ENCODE measurements around the gene COL23A1.

COL23A1 gene

DNA sequence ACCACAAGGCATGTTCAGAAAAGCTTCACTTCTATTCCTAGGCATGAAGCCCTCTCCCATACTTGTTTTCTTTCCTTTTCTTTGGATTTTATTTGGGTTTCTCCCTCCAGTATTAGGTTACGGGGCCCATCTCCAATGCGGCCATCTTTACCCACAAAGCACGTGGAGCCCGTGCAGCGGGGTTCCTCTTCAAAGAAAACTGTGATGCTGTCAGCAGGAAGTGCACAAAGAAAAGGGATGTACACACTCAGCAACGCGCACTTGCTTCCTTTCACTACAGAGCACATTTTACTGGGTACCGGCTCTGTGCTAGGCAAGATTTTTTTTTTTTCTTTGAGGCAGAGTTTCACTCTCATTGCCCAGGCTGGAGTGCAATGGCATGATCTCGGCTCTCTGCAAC is 106.6 kb downstream of the COL23A1 start:
- no peak for TF ChIP-seq EZH2phosphoT487 (IDR thresholded peaks at IDR 0.05; ENCODE audit: low read depth)
- TF ChIP-seq, protein P1, sequence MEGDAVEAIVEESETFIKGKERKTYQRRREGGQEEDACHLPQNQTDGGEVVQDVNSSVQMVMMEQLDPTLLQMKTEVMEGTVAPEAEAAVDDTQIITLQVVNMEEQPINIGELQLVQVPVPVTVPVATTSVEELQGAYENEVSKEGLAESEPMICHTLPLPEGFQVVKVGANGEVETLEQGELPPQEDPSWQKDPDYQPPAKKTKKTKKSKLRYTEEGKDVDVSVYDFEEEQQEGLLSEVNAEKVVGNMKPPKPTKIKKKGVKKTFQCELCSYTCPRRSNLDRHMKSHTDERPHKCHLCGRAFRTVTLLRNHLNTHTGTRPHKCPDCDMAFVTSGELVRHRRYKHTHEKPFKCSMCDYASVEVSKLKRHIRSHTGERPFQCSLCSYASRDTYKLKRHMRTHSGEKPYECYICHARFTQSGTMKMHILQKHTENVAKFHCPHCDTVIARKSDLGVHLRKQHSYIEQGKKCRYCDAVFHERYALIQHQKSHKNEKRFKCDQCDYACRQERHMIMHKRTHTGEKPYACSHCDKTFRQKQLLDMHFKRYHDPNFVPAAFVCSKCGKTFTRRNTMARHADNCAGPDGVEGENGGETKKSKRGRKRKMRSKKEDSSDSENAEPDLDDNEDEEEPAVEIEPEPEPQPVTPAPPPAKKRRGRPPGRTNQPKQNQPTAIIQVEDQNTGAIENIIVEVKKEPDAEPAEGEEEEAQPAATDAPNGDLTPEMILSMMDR (IDR thresholded peaks at IDR 0.05; ENCODE audit: low read depth, low read length), result no peak
- H3K4me1 ChIP-seq (ENCODE audit: low read length), result no peaks in the 10 kb centered on the region
- no peak overlapping the region for H3K4me3 ChIP-seq (ENCODE audit: low read length)
- no peak overlapping the region for H3K4me2 ChIP-seq (ENCODE audit: low read length)
- no peak overlapping the region for H3K9ac ChIP-seq (ENCODE audit: low read length)
- H2AFZ ChIP-seq (ENCODE audit: low read depth, low read length), result no peak overlapping the region
- H3K27ac ChIP-seq (ENCODE audit: low read length), result no peak overlapping the region
- no peaks in the 10 kb centered on the region for H3K36me3 ChIP-seq (replicated peaks; ENCODE audit: low read depth, low read length)
- no peaks in the 10 kb centered on the region for H3K27me3 ChIP-seq (ENCODE audit: low read depth, low read length)
- no peaks in the 10 kb centered on the region for H3K9me3 ChIP-seq (ENCODE audit: insufficient read depth, low read length)
- H4K20me1 ChIP-seq (ENCODE audit: insufficient read depth, low read length), result no peaks in the 10 kb centered on the region
- no peaks in the 10 kb centered on the region for H3K79me2 ChIP-seq (ENCODE audit: low read length)

DNA sequence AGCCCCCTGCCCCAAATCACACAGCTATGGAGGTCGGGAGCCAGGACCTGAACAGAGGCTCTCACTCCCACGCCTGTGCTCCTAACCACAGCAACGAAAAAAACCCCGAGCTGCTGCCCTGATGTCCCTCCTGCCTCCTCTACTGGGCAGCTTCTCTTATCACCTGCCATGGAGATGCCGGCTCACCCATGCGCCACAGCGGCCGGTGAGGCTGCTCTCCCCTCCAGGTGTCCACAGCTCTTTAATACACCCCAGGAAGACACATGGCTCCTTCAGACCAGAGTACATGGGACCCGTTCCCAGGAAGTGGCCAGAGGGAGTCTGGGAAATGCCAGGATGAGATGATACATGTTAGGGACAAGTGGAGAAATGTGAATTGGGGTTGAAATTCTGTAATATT is 110.9 kb downstream of the COL23A1 start:
- no peak overlapping the region for H3K9ac ChIP-seq (ENCODE audit: low read length)
- H3K9me3 ChIP-seq (ENCODE audit: insufficient read depth, low read length), result no peaks in the 10 kb centered on the region
- no peak overlapping the region for H2AFZ ChIP-seq (ENCODE audit: low read depth, low read length)
- H3K4me3 ChIP-seq (ENCODE audit: low read length), result no peak overlapping the region
- no peaks in the 10 kb centered on the region for H3K27me3 ChIP-seq (ENCODE audit: low read depth, low read length)
- H3K27ac ChIP-seq (ENCODE audit: low read length), result no peak overlapping the region
- no peak for TF ChIP-seq EZH2phosphoT487 (IDR thresholded peaks at IDR 0.05; ENCODE audit: low read depth)
- TF ChIP-seq, protein P1 (IDR thresholded peaks at IDR 0.05; ENCODE audit: low read depth, low read length), result no peak
- no peaks in the 10 kb centered on the region for H3K4me1 ChIP-seq (ENCODE audit: low read length)
- no peaks in the 10 kb centered on the region for H3K36me3 ChIP-seq (replicated peaks; ENCODE audit: low read depth, low read length)
- no peaks in the 10 kb centered on the region for H4K20me1 ChIP-seq (ENCODE audit: insufficient read depth, low read length)
- no peak overlapping the region for H3K4me2 ChIP-seq (ENCODE audit: low read length)
- H3K79me2 ChIP-seq (ENCODE audit: low read length), result no peaks in the 10 kb centered on the region

DNA sequence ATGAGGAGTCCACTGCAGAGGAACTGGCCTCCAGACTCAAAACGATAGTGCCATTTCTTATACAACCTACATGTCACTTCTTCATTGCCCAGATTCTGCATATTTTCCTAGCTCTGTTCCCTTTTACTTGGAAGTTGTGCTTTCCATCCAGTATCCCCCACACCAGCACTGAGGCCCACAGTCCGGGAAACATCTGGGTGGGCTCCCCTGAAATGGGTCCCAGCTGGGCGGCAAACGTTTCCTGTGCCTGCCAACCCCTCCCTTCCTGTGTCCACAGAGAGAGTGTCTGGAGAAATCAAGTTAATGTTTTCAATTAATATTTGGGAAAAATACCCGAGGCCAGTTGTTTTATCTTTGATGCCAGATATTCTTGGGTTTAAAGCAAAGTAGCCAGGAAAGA is 111.8 kb downstream of the COL23A1 start:
- Histone ChIP-seq H3K27ac (ENCODE audit: low read length) (no peak overlapping the region), H3K9ac (ENCODE audit: low read length) (no peak overlapping the region), H2AFZ (ENCODE audit: low read depth, low read length) (no peak overlapping the region), H4K20me1 (ENCODE audit: insufficient read depth, low read length) (no peaks in the 10 kb centered on the region), H3K4me1 (ENCODE audit: low read length) (no peaks in the 10 kb centered on the region), H3K4me2 (ENCODE audit: low read length) (no peak overlapping the region), H3K9me3 (ENCODE audit: insufficient read depth, low read length) (no peaks in the 10 kb centered on the region), H3K36me3 (replicated peaks; ENCODE audit: low read depth, low read length) (no peaks in the 10 kb centered on the region), H3K4me3 (ENCODE audit: low read length) (no peak overlapping the region), H3K79me2 (ENCODE audit: low read length) (no peaks in the 10 kb centered on the region), H3K27me3 (ENCODE audit: low read depth, low read length) (no peaks in the 10 kb centered on the region)
- no peak for TF ChIP-seq EZH2phosphoT487 (IDR thresholded peaks at IDR 0.05; ENCODE audit: low read depth)
- TF ChIP-seq, protein P1 (IDR thresholded peaks at IDR 0.05; ENCODE audit: low read depth, low read length), result no peak

DNA sequence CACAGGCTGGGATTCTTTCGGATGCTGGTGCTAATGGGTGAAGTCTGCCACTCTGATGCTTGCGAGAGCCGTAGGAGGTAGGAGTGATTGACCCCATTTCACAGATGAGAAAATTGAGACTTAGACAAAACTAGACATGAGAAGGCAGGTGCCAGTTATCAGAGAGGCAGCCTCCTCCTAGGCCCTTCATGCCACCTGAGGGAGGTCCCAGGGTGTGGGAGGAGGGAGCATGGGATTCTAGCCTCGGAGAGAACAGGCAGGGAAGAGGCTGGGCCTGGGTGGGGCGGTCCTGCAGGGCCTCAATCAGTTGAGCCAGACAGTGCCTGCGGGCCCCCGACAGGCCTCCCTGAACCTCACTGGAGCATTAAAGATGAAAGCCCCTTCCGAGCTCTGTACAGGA is 112.4 kb downstream of the COL23A1 start:
- no peaks in the 10 kb centered on the region for H3K36me3 ChIP-seq (replicated peaks; ENCODE audit: low read depth, low read length)
- H3K4me1 ChIP-seq (ENCODE audit: low read length), result no peaks in the 10 kb centered on the region
- no peaks in the 10 kb centered on the region for H3K79me2 ChIP-seq (ENCODE audit: low read length)
- H3K9ac ChIP-seq (ENCODE audit: low read length), result no peak overlapping the region
- no peaks in the 10 kb centered on the region for H3K27me3 ChIP-seq (ENCODE audit: low read depth, low read length)
- no peak overlapping the region for H3K27ac ChIP-seq (ENCODE audit: low read length)
- H3K9me3 ChIP-seq (ENCODE audit: insufficient read depth, low read length), result no peaks in the 10 kb centered on the region
- H3K4me2 ChIP-seq (ENCODE audit: low read length), result no peak overlapping the region
- H3K4me3 ChIP-seq (ENCODE audit: low read length), result no peak overlapping the region
- no peak for TF ChIP-seq EZH2phosphoT487 (IDR thresholded peaks at IDR 0.05; ENCODE audit: low read depth)
- TF ChIP-seq, protein P1 (IDR thresholded peaks at IDR 0.05; ENCODE audit: low read depth, low read length), result no peak
- no peak overlapping the region for H2AFZ ChIP-seq (ENCODE audit: low read depth, low read length)
- no peaks in the 10 kb centered on the region for H4K20me1 ChIP-seq (ENCODE audit: insufficient read depth, low read length)

All from OCI-LY3 (cell line).